Epithelial cell of proximal tubule (primary cell): ENCODE results near the gene GPR78. TPM values are rescaled to one million over a fixed set of nuclear protein-coding genes. Genes with fewer than 3 reads are reported as not detected.
A peak's percentile ranks its signal among the peaks of the same experiment; 100 is the strongest.

Experiments used
- DNase-seq: peaks from one replicate; pipeline ENCODE4 v3.0.0-alpha.2; 2011; ENCODE audit warnings: low read depth
- H3K4me3 ChIP-seq: 2 replicates; pipeline ENCODE4 v1.5.1; 2011; ENCODE audit warnings: low read depth, mild to moderate bottlenecking, low read length
- total RNA-seq: library from RNA; depleted of rRNA; stranded (reverse); fragments of >200 nt; gene quantifications from 2 replicates; pipeline ENCODE4 v1.2.3, GENCODE V29; 2015
- TF ChIP-seq, protein P1 (sequence below): conservative IDR thresholded peaks from 2 replicates; pipeline ENCODE4 v1.5.1; 2012; ENCODE audit warnings: low read depth, mild to moderate bottlenecking, low read length

Gene GPR78
- total RNA-seq, 1 donor from 2014 or later, result not detected

GRCh38 chr4:8582436-8582835 lies 2.2 kb downstream of the GPR78 start:
- TF ChIP-seq, protein P1, sequence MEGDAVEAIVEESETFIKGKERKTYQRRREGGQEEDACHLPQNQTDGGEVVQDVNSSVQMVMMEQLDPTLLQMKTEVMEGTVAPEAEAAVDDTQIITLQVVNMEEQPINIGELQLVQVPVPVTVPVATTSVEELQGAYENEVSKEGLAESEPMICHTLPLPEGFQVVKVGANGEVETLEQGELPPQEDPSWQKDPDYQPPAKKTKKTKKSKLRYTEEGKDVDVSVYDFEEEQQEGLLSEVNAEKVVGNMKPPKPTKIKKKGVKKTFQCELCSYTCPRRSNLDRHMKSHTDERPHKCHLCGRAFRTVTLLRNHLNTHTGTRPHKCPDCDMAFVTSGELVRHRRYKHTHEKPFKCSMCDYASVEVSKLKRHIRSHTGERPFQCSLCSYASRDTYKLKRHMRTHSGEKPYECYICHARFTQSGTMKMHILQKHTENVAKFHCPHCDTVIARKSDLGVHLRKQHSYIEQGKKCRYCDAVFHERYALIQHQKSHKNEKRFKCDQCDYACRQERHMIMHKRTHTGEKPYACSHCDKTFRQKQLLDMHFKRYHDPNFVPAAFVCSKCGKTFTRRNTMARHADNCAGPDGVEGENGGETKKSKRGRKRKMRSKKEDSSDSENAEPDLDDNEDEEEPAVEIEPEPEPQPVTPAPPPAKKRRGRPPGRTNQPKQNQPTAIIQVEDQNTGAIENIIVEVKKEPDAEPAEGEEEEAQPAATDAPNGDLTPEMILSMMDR, result no peak
- H3K4me3 ChIP-seq, result no peak overlapping the region
- DNase-seq, result no peak

- TF ChIP-seq, protein P1, result no peak
- no peak for DNase-seq
- H3K4me3 ChIP-seq, result no peak overlapping the region
These were observed 2.9 kb downstream of the GPR78 start for GRCh38 chr4:8582941-8583654.

DNA sequence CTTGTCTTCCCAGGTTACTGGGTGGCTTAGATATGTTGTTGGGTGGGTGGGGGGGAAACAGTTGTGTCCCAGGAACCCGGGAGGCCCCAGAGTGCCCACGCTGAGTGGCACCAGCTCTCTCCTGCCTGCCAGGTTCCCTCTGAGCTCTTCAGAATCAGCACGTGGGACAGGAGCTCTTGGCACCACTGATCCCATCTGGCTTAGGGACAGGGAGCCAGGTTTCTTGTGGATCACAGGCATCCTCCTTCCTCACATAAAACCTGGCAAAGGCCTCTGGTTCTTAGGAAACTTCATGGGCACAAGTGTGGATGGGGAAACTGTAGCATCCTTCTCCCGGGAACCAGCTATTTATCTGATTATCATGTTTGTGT lies 3.4 kb downstream of the GPR78 start:
- no peak overlapping the region for H3K4me3 ChIP-seq
- DNase-seq, result no peak
- TF ChIP-seq, protein P1, result no peak

DNA sequence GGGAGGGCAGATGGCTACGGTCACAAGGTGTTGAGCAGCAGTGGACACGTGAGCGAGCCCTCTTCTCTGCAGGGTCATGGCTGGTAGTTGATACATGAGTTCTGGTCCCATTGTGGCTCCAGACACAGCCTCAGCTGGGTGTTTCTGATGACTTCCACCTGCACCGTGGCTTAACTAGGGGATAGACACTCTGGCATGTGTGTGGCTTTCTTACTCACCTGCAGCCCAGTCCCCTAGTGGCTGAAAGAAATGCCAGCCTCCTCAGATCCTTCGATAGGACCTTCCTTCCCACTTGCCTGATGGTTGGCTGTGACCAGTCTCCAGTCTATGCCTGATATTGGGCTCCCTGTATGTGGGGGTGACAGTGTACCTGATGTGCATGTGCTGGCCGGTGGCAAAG lies 5.0 kb downstream of the GPR78 start:
- DNase-seq, result no peak
- TF ChIP-seq, protein P1, result peak; percentile 57
- no peak overlapping the region for H3K4me3 ChIP-seq

GRCh38 chr4:8585721-8586212 lies 5.6 kb downstream of the GPR78 start:
- TF ChIP-seq, protein P1, result no peak
- DNase-seq, result no peak
- no peak overlapping the region for H3K4me3 ChIP-seq

DNA sequence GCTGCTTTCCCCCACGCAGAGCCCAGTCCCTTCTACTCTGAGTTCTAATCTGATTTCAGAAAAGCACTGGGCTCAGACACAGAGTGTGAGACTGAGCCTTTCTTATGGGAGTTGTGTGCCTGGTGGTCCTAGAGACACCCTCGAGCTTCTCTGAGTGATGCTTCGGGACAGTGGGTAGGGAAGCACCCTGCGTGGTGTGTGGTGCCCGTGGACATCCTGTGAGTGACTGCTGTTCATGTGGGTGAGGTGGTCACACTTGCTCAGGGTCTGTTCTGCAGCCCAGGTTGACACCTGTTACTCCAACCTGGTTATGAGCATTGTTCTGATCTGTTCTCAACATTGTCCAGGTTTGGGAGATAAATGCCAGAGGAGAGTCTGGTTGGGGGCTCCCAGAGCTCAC lies 6.1 kb downstream of the GPR78 start:
- TF ChIP-seq, protein P1, result no peak
- DNase-seq, result no peak

More for the DNA sequence above, 6.1 kb downstream of the GPR78 start:
- no peak overlapping the region for H3K4me3 ChIP-seq
